ENCODE results near the gene TGM5.

The TGM5 gene

DNA sequence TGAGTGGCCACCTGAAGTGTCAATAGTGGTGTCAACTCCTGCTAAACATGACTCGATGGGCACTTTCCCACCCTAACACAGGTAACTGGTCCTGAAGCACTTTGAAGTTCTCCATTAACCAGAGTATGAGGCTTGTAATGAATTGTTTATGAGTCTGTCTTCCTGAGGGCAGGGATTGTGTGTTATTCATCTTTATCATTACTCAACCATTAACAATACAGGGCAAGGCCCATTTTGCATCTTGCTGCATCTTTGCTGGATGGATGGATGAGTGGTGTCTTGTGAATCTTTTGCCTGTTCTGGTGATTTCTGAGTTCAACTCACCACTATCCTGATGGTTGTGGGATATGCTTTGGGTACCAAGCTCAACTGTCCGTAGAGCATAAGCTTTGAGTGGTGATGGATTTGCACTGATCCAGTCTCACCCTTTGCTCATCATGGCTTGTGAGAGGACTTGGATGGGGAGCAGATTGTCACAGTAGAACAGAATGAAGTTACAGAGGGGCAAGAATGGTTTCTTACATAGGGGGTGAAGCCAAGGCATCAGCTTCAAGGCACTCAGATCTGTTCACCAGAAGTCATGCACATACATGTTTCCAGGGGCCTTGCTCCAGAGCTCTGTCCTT lies 23.6 kb downstream of the TGM5 start:
- no peak overlapping the region for H3K27ac ChIP-seq
- TF ChIP-seq, protein P1, sequence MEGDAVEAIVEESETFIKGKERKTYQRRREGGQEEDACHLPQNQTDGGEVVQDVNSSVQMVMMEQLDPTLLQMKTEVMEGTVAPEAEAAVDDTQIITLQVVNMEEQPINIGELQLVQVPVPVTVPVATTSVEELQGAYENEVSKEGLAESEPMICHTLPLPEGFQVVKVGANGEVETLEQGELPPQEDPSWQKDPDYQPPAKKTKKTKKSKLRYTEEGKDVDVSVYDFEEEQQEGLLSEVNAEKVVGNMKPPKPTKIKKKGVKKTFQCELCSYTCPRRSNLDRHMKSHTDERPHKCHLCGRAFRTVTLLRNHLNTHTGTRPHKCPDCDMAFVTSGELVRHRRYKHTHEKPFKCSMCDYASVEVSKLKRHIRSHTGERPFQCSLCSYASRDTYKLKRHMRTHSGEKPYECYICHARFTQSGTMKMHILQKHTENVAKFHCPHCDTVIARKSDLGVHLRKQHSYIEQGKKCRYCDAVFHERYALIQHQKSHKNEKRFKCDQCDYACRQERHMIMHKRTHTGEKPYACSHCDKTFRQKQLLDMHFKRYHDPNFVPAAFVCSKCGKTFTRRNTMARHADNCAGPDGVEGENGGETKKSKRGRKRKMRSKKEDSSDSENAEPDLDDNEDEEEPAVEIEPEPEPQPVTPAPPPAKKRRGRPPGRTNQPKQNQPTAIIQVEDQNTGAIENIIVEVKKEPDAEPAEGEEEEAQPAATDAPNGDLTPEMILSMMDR (IDR thresholded peaks at IDR 0.05), result no peak

DNA sequence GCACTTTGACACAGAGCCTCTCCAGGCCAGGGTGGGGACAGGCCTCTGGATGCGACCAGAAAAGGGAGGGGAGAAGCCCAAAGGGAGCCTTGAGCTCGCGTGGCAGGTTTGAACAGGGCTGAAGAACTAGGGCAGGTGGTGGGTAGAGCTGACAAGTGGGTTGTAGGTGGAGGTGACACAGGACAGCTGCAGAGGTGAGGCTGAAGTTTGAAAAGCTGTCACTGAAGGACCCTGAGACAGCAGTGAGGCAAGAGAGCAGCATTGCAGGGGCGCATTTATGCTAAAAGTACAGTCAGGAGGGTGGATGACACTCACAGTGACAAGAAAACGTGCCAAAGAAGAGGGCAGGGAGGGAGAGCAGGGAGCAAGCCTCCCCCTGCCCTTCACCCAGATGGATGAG lies 24.1 kb downstream of the TGM5 start:
- Histone ChIP-seq H3K4me3 (no peak overlapping the region), H3K27ac (no peak overlapping the region), H3K9me3 (no peaks in the 10 kb centered on the region), H3K27me3 (no peaks in the 10 kb centered on the region), H3K4me1 (peaks cover 0 to 9% (median 2%) of the 10 kb centered on the region in 4 donors), H3K36me3 (no peaks in the 10 kb centered on the region)
- no peak for DNase-seq
- TF ChIP-seq, protein P1 (IDR thresholded peaks at IDR 0.05), result no peak
- intact Hi-C loops (cut with DNase I; ENCODE audit: low total_unique reads), result no loop called here

More for the DNA sequence above, 23.6 kb downstream of the TGM5 start:
- Histone ChIP-seq H3K4me3 (no peak overlapping the region), H3K4me1 (peaks cover 0 to 9% (median 2%) of the 10 kb centered on the region in 4 donors), H3K36me3 (no peaks in the 10 kb centered on the region), H3K27me3 (no peaks in the 10 kb centered on the region), H3K9me3 (no peaks in the 10 kb centered on the region)
- DNase-seq, result no peak
- intact Hi-C loops (cut with DNase I; ENCODE audit: low total_unique reads), result no loop called here

DNA sequence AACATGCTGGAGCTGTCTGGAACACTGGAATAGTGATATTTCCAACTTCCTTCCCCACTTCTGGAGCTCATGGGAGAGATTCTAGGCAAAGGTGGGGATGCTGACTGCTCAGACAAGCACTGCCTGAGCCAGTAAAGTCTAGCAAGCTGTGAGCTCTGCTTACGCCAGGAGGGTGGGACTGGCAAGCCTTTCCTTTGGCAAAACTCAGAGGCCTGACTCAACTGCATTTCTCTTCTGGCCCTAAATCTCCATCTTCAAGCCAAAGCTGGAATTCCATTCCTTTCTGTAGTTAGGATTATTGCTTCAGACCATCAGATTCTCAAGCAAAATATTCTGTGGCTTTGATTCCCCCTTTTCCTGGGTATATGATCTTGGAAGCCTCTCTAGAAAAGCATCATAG lies 25.6 kb downstream of the TGM5 start:
- Histone ChIP-seq H3K27me3 (no peaks in the 10 kb centered on the region), H3K36me3 (no peaks in the 10 kb centered on the region), H3K9me3 (no peaks in the 10 kb centered on the region), H3K27ac (peak overlapping the region in 1 of 2 donors; percentile 23), H3K4me3 (no peak overlapping the region), H3K4me1 (peaks cover 0 to 9% (median 2%) of the 10 kb centered on the region in 4 donors)
- intact Hi-C loops (cut with DNase I; ENCODE audit: low total_unique reads), result no loop called here
- peak; percentile 57 to 80 for DNase-seq
- TF ChIP-seq, protein P1 (IDR thresholded peaks at IDR 0.05), result no peak

DNA sequence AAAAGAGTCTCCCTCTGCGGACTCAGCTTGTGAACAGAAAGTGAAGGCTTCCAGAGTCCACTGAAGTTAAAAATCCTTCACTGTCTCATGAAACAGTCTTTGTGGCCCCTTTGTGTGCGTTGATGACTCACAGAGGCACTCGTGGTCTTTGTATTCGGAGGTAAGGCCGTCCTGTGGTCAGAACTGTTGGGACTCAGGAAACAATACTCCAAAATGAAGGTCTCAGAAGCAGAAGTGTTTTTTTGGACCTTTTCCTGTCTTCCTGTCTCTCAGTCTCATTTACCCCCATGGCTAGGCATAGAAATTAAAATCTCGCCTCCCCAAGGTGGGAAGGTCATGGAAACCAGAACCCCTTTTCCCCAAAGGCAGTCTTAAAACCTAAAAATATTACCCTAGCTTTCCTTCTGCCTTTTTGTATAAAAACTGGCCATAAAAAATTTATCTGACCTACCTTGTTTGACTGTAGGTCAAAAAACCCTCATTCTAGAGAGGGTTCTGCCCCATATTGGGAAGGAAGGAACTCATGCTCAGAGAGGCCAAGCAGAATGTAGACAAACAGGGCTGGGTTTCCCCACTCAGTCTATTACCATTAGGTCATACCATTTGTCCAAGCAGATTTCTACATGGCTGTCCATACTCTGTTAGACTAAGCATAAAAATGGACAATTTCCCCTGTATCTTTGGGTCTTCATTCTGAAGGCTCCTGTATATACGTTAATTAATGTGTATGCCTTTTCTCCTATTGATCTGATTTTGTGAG lies 26.8 kb downstream of the TGM5 start:
- Histone ChIP-seq H3K27ac (no peak overlapping the region), H3K4me1 (peaks cover 0 to 9% (median 2%) of the 10 kb centered on the region in 4 donors), H3K9me3 (no peaks in the 10 kb centered on the region), H3K27me3 (no peaks in the 10 kb centered on the region), H3K36me3 (no peaks in the 10 kb centered on the region), H3K4me3 (no peak overlapping the region)
- intact Hi-C loops (cut with DNase I; ENCODE audit: low total_unique reads), result no loop called here
- no peak for DNase-seq
- TF ChIP-seq, protein P1 (IDR thresholded peaks at IDR 0.05), result no peak

DNA sequence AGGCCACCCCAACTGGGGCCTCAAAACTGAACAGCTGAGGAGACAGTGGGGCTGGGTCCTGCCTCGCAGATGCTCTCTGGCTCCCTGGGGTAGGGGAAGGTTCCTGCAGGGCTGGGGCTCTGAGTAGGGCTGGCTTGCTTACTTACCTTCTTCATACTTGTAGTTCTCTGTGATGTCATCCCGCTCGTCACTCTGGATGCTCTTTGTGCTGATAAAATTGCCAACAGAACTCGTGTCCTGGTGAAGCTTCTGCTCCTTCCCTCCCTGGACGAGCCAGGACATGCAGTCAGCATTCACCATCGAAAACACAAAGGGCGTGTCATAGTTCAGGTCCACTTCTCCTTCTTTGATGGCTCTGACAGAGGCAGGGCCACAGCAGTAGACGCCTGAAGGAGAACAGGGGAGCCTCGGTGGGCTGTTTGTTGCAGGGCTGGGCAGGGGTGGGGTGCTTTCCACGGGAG lies 28.0 kb downstream of the TGM5 start:
- intact Hi-C loops (cut with DNase I; ENCODE audit: low total_unique reads), result no loop called here

More for the DNA sequence above, 28.0 kb downstream of the TGM5 start:
- Histone ChIP-seq H3K27ac (no peak overlapping the region), H3K4me3 (no peak overlapping the region), H3K4me1 (peaks cover 0 to 9% (median 2%) of the 10 kb centered on the region in 4 donors), H3K9me3 (no peaks in the 10 kb centered on the region), H3K36me3 (no peaks in the 10 kb centered on the region), H3K27me3 (peaks cover 0 to 2% of the 10 kb centered on the region in 2 donors)
- DNase-seq, result no peak
- TF ChIP-seq, protein P1 (IDR thresholded peaks at IDR 0.05), result no peak
